Heart right ventricle (tissue), 16 donors: ENCODE measurements around the gene CRB2. TPM values are rescaled to one million over a fixed set of nuclear protein-coding genes. Genes with fewer than 3 reads are reported as not detected.

Source experiments
- ATAC-seq, 8 donors: fragments of 200-7000 bp; cut with Tn5 transposase; one replicate each; pipeline ENCODE4 v1.9.1; 2020; ENCODE audit warnings: mild to moderate bottlenecking in 8 of 8, moderate library complexity in 8 of 8, moderate number of reproducible peaks in 1 of 8
- DNase-seq, 2 donors: peaks; one replicate each; pipeline ENCODE4 v3.0.0-alpha.2; 2020
- H3K27ac ChIP-seq, 10 donors: fragments of 200-600 bp; sonication (generic) in 2 of 10; one replicate each; pipeline versions ENCODE4 v1.5.0 to v1.8.0; 2020 to 2022; ENCODE audit warnings: mild to moderate bottlenecking in 3 of 10
- H3K27me3 ChIP-seq, 7 donors: fragments of 200-600 bp; one replicate each; pipeline ENCODE4 v1.8.0; 2021 to 2022; ENCODE audit warnings: mild to moderate bottlenecking in 2 of 7
- H3K36me3 ChIP-seq, 9 donors: fragments of 200-600 bp; sonication (generic) in 1 of 9; one replicate each; pipeline versions ENCODE4 v1.5.0 to v1.8.0; 2020 to 2022; ENCODE audit warnings: mild to moderate bottlenecking in 2 of 9
- H3K4me1 ChIP-seq, 9 donors: fragments of 200-600 bp; sonication (generic) in 1 of 9; one replicate each; pipeline versions ENCODE4 v1.5.0 to v1.8.0; 2020 to 2022; ENCODE audit warnings: mild to moderate bottlenecking in 4 of 9
- H3K4me3 ChIP-seq, 10 donors: fragments of 200-600 bp; sonication (generic) in 2 of 10; one replicate each; pipeline versions ENCODE4 v1.5.0 to v1.8.0; 2020 to 2022; ENCODE audit warnings: mild to moderate bottlenecking in 7 of 10, moderate library complexity in 2 of 10
- H3K9me3 ChIP-seq, 11 donors: fragments of 200-600 bp in 10 of 11; sonication (generic) in 2 of 11; one replicate each; pipeline versions ENCODE4 v1.5.0 to v1.8.0; 2013 to 2022; ENCODE audit warnings: mild to moderate bottlenecking in 2 of 11, control low read depth in 1 of 11, moderate library complexity in 1 of 11
- CTCF ChIP-seq, 9 donors: fragments of 200-600 bp; sonication (generic) in 2 of 9; IDR thresholded peaks; one replicate each; pipeline versions ENCODE4 v1.5.0 to v1.8.0; 2021 to 2022; ENCODE audit warnings: antibody characterized with exemption in 9 of 9, mild to moderate bottlenecking in 5 of 9, moderate library complexity in 1 of 9
- WGBS, 2 donors: extraction: QIAGEN DNeasy Blood & Tissue Kit; methylation state at CpG; one replicate each; pipeline ENCODE4 v1.1.7; 2013; ENCODE audit warnings: inconsistent platforms in 1 of 2; 5-methylcytosine and 5-hydroxymethylcytosine counted together
- intact Hi-C, 10 donors: fragments of 100-400 bp; cut with DNase I; formaldehyde crosslinking; loops; one replicate each; pipeline versions ENCODE4 v1.11.1 to v1.14.2; 2022
- polyA plus RNA-seq, 2 donors: library from polyadenylated mRNA; stranded (reverse); fragments of 200-250 nt; gene quantifications; one replicate each; pipeline ENCODE4 v1.2.3, GENCODE V29; 2013
- total RNA-seq, 10 donors: library from RNA; stranded (reverse); fragmentation: NEBNext Ultra II Directional in 3 of 10; extraction: Animal tissue kit (Norgen Biotek cat#: 25700) in 3 of 10; gene quantifications; one replicate each; pipeline versions ENCODE4 v1.2.1 to v1.2.4, GENCODE V29; 2021 to 2023
- donor health status: Arrhythmogenic right ventricular cardiomyopathy.
- donor health status: ischemic (EF 13 %, LVEDD 7.1; RV severe dilation, severe dysfunction).
- donor health status: healthy with polysubstance abuse.
- donor health status: DM: no; HTN: yes; CAD: no.
- donor health status: DM: no; HTN: no; CAD: no.
- donor health status: ischemic (EF 25% LVEDD 6.9; RV normal size, moderate dysfunction).
- donor health status: ischemic (EF 25% LVEDD 5.7; RV mildly dilated, moderate dysfunction).
- donor health status: healthy.
- donor health status: DM: yes; HTN: yes; CAD: no.
- donor health status: Ischemic cardiomyopathy.
- donor health status: ischemic (EF 35%, LVEDD 5.7; RV mildly dilated, moderate dysfunction).
- donor health status: nonischemic (EF 11% LVEDD 7.7; RV severe dilation, severe dysfunction).
- donor health status: DM: yes; HTN: yes; CAD: no.
- donor health status: PGD.
- donor health status: ischemic (EF 29% LVEDD 5.4; RV normal size, mild dysfunction).
- donor health status: nonischemic (EF 23%, LVEDD 6.1; RV moderate dilation, normal function).

Gene CRB2
- total and polyA plus RNA-seq, 12 donors: 0.01 to 0.24 (median 0.09) TPM; not detected in 9

GRCh38 chr9:123347289-123348060 is 8.5 kb upstream of the CRB2 start:
- no peaks in the 10 kb centered on the region for H3K36me3 ChIP-seq

GRCh38 chr9:123348317-123348992 is 7.5 kb upstream of the CRB2 start:
- no peak overlapping the region for H3K27ac ChIP-seq
- no peaks in the 10 kb centered on the region for H3K36me3 ChIP-seq
- H3K4me1 ChIP-seq: peaks cover 0 to 3% (median 0%) of the 10 kb centered on the region in 9 donors
- no peak for DNase-seq
- peaks cover 0 to 11% (median 7%) of the 10 kb centered on the region in 7 donors for H3K27me3 ChIP-seq
- ATAC-seq: no peak
- H3K4me3 ChIP-seq: no peak overlapping the region
- intact Hi-C loops: loop anchor here in 7 of 10 donors (2.0 to 10.0 kb wide), 9 partner anchors 81 to 266 kb away; partner anchors contain the start of gene STRBP (in 2 of the 7)
- no peak for TF ChIP-seq CTCF (IDR thresholded peaks at IDR 0.05)
- H3K9me3 ChIP-seq: no peaks in the 10 kb centered on the region
- 57 to 60% methylated on average over 9 of the region's 9 CpGs for WGBS, 2 donors

More at GRCh38 chr9:123347289-123348060, 8.5 kb upstream of the CRB2 start:
- TF ChIP-seq CTCF (IDR thresholded peaks at IDR 0.05): no peak
- WGBS, 2 donors: 81 to 82% methylated on average over 12 of the region's 12 CpGs
- DNase-seq (no peak), ATAC-seq (no peak)
- Histone ChIP-seq H3K27me3 (peaks cover 0 to 11% (median 4%) of the 10 kb centered on the region in 7 donors), H3K27ac (no peak overlapping the region), H3K4me3 (no peak overlapping the region), H3K4me1 (peaks cover 0 to 8% (median 0%) of the 10 kb centered on the region in 9 donors), H3K9me3 (no peaks in the 10 kb centered on the region)
- intact Hi-C loops: loop anchor here in 7 of 10 donors (2.0 to 10.0 kb wide), 9 partner anchors 80 to 265 kb away; partner anchors contain the start of gene STRBP (in 2 of the 7)

- Histone ChIP-seq H3K27ac (no peak overlapping the region), H3K4me3 (no peak overlapping the region), H3K27me3 (peaks cover 0 to 17% (median 10%) of the 10 kb centered on the region in 7 donors), H3K4me1 (peaks cover 0 to 3% (median 0%) of the 10 kb centered on the region in 9 donors), H3K9me3 (no peaks in the 10 kb centered on the region), H3K36me3 (no peaks in the 10 kb centered on the region)
- 53 to 61% methylated on average over 3 of the region's 3 CpGs for WGBS, 2 donors
- ATAC-seq (no peak), DNase-seq (no peak)
- intact Hi-C loops: loop anchor here in 7 of 10 donors (2.0 to 10.0 kb wide), 9 partner anchors 82 to 267 kb away; partner anchors contain the start of gene STRBP (in 2 of the 7)
- TF ChIP-seq CTCF (IDR thresholded peaks at IDR 0.05): no peak
These were observed 7.0 kb upstream of the CRB2 start for GRCh38 chr9:123349033-123349432.
